Measurements from ENCODE around the gene CCDC185.

Gene CCDC185

GRCh38 chr1:223437151-223437550 is 43.9 kb downstream of the CCDC185 start:
- no peak for DNase-seq

- DNase-seq: no peak
Observed at GRCh38 chr1:223443397-223443796, 50.2 kb downstream of the CCDC185 start.

GRCh38 chr1:223444411-223444810 is 51.2 kb downstream of the CCDC185 start:
- DNase-seq: no peak

Data from T-helper 2 cell (primary cell).